Ishikawa (cell line): ENCODE results near the gene KIF19.

Experiments used
- CEBPB ChIP-seq: IDR thresholded peaks from 2 replicates; pipeline ENCODE4 v1.6.1; 2012
- CREB1 ChIP-seq: IDR thresholded peaks from 2 replicates; pipeline ENCODE4 v1.6.1; 2012; ENCODE audit warnings: low read depth
- EGR1 ChIP-seq: IDR thresholded peaks from 2 replicates; pipeline ENCODE4 v1.6.1; 2012
- EP300 ChIP-seq: IDR thresholded peaks from 2 replicates; pipeline ENCODE4 v1.6.1; 2012; ENCODE audit warnings: borderline replicate concordance
- FOXM1 ChIP-seq: IDR thresholded peaks from 2 replicates; pipeline ENCODE4 v1.6.1; 2012; ENCODE audit warnings: low read depth, borderline replicate concordance
- NFIC ChIP-seq: IDR thresholded peaks from 2 replicates; pipeline ENCODE4 v1.6.1; 2012
- RAD21 ChIP-seq: IDR thresholded peaks from 2 replicates; pipeline ENCODE4 v1.6.1; 2012; ENCODE audit warnings: low read depth
- TAF1 ChIP-seq: IDR thresholded peaks from 2 replicates; pipeline ENCODE4 v1.6.1; 2012; ENCODE audit warnings: low read depth, mild to moderate bottlenecking
- TCF12 ChIP-seq: IDR thresholded peaks from 2 replicates; pipeline ENCODE4 v1.6.1; 2012; ENCODE audit warnings: low read depth
- TEAD4 ChIP-seq: IDR thresholded peaks from 2 replicates; pipeline ENCODE4 v1.6.1; 2012
- YY1 ChIP-seq: IDR thresholded peaks from 2 replicates; pipeline ENCODE4 v1.6.1; 2012; ENCODE audit warnings: low read depth
- ZBTB7A ChIP-seq: IDR thresholded peaks from 2 replicates; pipeline ENCODE4 v1.6.1; 2012; ENCODE audit warnings: low read depth
- TF ChIP-seq, protein P1 (sequence below): IDR thresholded peaks from 2 replicates; pipeline ENCODE4 v1.6.1; 2012
- TF ChIP-seq, protein P2 (sequence below): IDR thresholded peaks from 2 replicates; pipeline ENCODE4 v1.6.1; 2012; ENCODE audit warnings: low read depth, mild to moderate bottlenecking
- TF ChIP-seq, protein P3 (sequence below): IDR thresholded peaks from 2 replicates; pipeline ENCODE4 v1.6.1; 2012

KIF19 gene

DNA sequence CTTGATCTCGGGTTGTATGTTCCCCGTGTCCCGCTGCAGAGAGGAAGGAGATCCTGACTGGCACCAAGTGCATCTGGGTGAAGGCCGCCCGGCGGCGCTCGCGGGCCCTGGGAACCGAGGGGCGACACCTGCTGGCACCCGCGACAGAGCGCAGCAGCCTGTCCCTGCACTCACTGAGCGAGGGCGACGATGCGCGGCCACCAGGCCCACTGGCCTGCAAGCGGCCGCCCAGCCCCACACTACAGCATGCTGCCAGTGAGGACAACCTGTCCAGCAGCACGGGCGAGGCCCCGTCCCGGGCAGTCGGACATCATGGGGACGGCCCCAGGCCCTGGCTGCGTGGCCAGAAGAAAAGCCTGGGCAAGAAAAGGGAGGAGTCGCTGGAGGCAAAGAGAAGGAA is 28.1 kb downstream of the KIF19 start:
- TF ChIP-seq CREB1 (no peak), RAD21 (peak; percentile 47; the same call in 1 of the 2 replicates)

DNA sequence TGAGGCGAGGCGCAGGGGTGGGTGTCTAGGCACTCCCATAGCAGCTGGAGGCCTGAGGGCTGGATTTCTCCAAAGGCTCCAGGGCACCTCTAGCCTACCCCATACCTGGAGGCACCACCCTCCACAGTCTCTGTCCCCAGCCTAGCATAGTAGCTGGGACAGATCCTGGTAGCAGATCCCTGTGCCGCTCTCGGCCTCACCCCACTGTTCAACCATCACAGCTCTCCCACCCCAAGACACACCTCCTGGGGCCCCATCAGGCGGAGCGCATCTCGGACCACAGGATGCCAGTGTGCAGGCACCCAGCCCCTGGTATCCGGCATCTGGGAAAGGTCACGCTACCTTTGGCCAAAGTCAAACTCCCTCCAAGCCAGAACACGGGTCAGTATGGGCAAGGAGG is 28.5 kb downstream of the KIF19 start:
- no peak for TF ChIP-seq EP300
- TF ChIP-seq, protein P1, sequence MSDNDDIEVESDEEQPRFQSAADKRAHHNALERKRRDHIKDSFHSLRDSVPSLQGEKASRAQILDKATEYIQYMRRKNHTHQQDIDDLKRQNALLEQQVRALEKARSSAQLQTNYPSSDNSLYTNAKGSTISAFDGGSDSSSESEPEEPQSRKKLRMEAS, result no peak
- TF ChIP-seq YY1, result no peak
- no peak for TF ChIP-seq ZBTB7A
- TF ChIP-seq EGR1, result no peak
- no peak for TF ChIP-seq FOXM1
- TF ChIP-seq, protein P2, sequence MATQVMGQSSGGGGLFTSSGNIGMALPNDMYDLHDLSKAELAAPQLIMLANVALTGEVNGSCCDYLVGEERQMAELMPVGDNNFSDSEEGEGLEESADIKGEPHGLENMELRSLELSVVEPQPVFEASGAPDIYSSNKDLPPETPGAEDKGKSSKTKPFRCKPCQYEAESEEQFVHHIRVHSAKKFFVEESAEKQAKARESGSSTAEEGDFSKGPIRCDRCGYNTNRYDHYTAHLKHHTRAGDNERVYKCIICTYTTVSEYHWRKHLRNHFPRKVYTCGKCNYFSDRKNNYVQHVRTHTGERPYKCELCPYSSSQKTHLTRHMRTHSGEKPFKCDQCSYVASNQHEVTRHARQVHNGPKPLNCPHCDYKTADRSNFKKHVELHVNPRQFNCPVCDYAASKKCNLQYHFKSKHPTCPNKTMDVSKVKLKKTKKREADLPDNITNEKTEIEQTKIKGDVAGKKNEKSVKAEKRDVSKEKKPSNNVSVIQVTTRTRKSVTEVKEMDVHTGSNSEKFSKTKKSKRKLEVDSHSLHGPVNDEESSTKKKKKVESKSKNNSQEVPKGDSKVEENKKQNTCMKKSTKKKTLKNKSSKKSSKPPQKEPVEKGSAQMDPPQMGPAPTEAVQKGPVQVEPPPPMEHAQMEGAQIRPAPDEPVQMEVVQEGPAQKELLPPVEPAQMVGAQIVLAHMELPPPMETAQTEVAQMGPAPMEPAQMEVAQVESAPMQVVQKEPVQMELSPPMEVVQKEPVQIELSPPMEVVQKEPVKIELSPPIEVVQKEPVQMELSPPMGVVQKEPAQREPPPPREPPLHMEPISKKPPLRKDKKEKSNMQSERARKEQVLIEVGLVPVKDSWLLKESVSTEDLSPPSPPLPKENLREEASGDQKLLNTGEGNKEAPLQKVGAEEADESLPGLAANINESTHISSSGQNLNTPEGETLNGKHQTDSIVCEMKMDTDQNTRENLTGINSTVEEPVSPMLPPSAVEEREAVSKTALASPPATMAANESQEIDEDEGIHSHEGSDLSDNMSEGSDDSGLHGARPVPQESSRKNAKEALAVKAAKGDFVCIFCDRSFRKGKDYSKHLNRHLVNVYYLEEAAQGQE, result no peak
- no peak for TF ChIP-seq RAD21
- TF ChIP-seq CREB1, result no peak
- TF ChIP-seq NFIC, result no peak
- TF ChIP-seq TEAD4, result no peak
- TF ChIP-seq TCF12, result no peak
- TF ChIP-seq, protein P3, sequence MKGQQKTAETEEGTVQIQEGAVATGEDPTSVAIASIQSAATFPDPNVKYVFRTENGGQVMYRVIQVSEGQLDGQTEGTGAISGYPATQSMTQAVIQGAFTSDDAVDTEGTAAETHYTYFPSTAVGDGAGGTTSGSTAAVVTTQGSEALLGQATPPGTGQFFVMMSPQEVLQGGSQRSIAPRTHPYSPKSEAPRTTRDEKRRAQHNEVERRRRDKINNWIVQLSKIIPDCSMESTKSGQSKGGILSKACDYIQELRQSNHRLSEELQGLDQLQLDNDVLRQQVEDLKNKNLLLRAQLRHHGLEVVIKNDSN, result no peak
- no peak for TF ChIP-seq CEBPB
- no peak for TF ChIP-seq TAF1

DNA sequence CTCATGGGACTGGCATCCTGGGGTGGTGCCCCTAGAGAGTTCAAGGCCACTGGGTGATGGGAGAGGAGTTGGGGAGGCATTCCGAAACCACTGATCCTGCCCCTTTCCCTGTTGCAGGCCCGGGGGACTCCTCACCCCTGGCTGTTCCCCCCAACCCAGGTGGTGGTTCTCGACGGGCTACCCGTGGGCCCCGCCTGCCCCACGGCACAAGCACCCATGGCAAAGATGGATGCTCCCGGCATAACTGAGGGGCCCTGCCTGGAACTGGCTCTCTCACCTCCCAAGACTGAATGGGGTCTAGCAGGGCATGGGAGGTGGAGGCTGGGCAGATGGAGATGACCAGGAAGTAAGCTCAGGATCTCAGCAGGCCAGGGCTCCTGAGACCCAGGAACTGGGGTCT is 29.0 kb downstream of the KIF19 start:
- no peak for TF ChIP-seq EP300
- TF ChIP-seq EGR1, result no peak
- TF ChIP-seq CEBPB, result no peak
- TF ChIP-seq, protein P3, result no peak
- TF ChIP-seq CREB1, result no peak
- TF ChIP-seq, protein P1, result no peak
- no peak for TF ChIP-seq FOXM1
- TF ChIP-seq, protein P2, result no peak
- no peak for TF ChIP-seq TAF1
- no peak for TF ChIP-seq ZBTB7A
- TF ChIP-seq RAD21, result no peak
- no peak for TF ChIP-seq TEAD4

DNA sequence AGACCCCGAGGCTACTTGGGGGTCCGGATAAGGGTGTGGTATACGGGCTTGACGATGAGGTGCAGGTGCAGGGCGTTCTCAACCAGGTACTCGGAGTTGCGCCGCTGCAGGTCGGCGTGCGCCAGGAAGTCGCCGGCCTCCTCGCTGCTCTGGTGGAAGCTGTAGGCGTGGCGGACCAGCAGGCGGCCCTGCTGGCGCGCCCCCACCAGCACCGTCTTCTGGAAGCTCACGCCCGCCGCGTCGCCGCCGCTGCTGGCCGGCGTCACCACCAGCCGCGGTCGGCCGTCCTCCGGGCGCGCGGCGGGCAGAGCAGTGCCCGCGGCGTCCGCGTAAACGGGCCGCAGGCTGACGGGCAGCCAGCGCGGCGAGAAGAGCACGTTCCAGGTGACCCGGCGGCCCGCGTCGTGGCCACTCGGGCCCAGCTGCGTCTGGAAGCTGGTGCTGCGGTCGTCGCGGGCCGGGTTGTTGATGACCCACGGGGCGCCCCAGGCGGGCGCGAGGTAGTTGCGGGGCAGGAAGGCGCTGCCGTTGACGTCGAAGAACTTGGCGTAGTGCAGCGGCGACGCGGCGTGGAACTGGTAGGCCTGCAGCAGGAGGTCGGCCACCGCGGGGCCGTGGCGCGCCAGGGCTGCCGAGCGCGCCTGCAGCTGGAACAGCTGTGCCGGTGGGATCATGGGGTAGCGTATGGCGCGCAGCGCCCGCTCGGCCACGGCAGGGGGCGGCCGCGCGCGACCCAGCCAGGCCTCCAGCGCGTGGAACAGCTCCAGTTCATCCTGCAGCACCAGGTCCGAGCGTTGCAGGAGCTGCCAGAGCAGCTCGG is 30.8 kb downstream of the KIF19 start:
- TF ChIP-seq FOXM1, result no peak
- TF ChIP-seq CREB1, result no peak

DNA sequence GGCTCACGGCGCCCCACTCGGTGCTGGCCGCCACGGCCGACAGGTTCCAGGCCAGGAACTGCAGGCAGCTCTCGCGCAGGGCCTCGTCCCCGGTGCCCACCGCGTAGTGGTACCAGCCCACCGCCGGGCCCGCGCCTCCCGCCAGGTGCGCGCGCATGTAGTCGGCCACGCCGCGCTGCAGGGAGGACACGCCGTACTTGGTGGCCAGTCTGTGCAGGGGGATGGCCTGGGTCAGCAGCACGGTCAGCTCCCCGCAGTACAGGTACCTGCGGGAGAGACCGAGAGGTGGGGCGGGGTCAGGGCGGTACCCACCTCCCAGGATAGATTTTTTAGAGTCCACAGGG is 31.4 kb downstream of the KIF19 start:
- TF ChIP-seq CREB1 (no peak), EP300 (no peak), ZBTB7A (no peak), CEBPB (no peak), TEAD4 (no peak), RAD21 (no peak), TAF1 (no peak), TCF12 (no peak), NFIC (no peak), EGR1 (no peak)
- TF ChIP-seq, protein P1, result no peak
- TF ChIP-seq, protein P2, result no peak
- TF ChIP-seq, protein P3, result no peak
